Right lobe of liver (tissue), 6 donors: ENCODE results near the gene CEACAM19. TPM values are rescaled to one million over a fixed set of nuclear protein-coding genes. Genes with fewer than 3 reads are reported as not detected.

Experiments
- ATAC-seq, 4 donors: fragments of 200-7000 bp; cut with Tn5 transposase; one replicate each; pipeline ENCODE4 v1.9.1; 2020; ENCODE audit warnings: mild to moderate bottlenecking in 4 of 4, moderate library complexity in 4 of 4
- DNase-seq, 3 donors: peaks; one replicate each; pipeline ENCODE4 v3.0.0-alpha.2; 2020
- H3K27ac ChIP-seq, 3 donors: fragments of 200-600 bp; one replicate each; pipeline ENCODE4 v1.8.0; 2022
- H3K27me3 ChIP-seq, 2 donors: fragments of 200-600 bp; one replicate each; pipeline ENCODE4 v1.8.0; 2022
- H3K36me3 ChIP-seq, 4 donors: fragments of 200-600 bp; sonication (generic) in 1 of 4; one replicate each; pipeline versions ENCODE4 v1.5.1 to v1.8.0; 2017 to 2022; ENCODE audit warnings: control low read depth in 1 of 4
- H3K4me1 ChIP-seq, 4 donors: fragments of 200-600 bp; sonication (generic) in 1 of 4; one replicate each; pipeline versions ENCODE4 v1.5.1 to v1.8.0; 2017 to 2022; ENCODE audit warnings: control low read depth in 1 of 4
- H3K4me3 ChIP-seq, 3 donors: fragments of 200-600 bp; one replicate each; pipeline ENCODE4 v1.8.0; 2022
- H3K9me3 ChIP-seq, 4 donors: fragments of 200-600 bp; sonication (generic) in 1 of 4; one replicate each; pipeline versions ENCODE4 v1.5.1 to v1.8.0; 2017 to 2022; ENCODE audit warnings: control low read depth in 1 of 4
- POLR2A ChIP-seq: fragments of 450-650 bp; IDR thresholded peaks from one replicate; pipeline ENCODE4 v1.6.1; 2017; ENCODE audit warnings: antibody characterized with exemption, mild to moderate bottlenecking
- WGBS: methylation state at CpG from one replicate; pipeline ENCODE4 v1.1.6; 2018; ENCODE audit warnings: low coverage, low lambda C conversion rate; ENCODE audit not compliant: insufficient coverage; ENCODE audit errors: missing lambda C conversion rate; 5-methylcytosine and 5-hydroxymethylcytosine counted together
- intact Hi-C, 2 donors: fragments of 100-400 bp; cut with DNase I; formaldehyde crosslinking; loops; one replicate each; pipeline versions ENCODE4 v1.11.2 to v1.14.1; 2022
- total RNA-seq, 6 experiments: library from RNA; depleted of rRNA in 2 of 6; stranded (reverse); fragments of >200 nt in 2 of 6; fragmentation: NEBNext Ultra II Directional in 3 of 6; extraction: Animal tissue kit (Norgen Biotek cat#: 25700) in 3 of 6; gene quantifications; one replicate each; pipeline versions ENCODE4 v1.1.0 to v1.2.4, GENCODE V29; 2016 to 2023
- TF ChIP-seq, protein P1 (sequence below), 4 donors: fragments of 200-600 bp in 3 of 4; fragments of 450-650 bp in 1 of 4; IDR thresholded peaks; one replicate each; pipeline versions ENCODE4 v1.5.1 to v1.8.0; 2016 to 2022; ENCODE audit warnings: antibody characterized with exemption in 4 of 4, mild to moderate bottlenecking in 2 of 4
- donor health status: DM: no; HTN: yes; CAD: no.
- donor health status: DM: no; HTN: no; CAD: no.
- donor health status: DM: no; HTN: no; CAD: no.
- donor health status: DM: no; HTN: yes; CAD: no.
- donor health status: DM: no; HTN: yes; CAD: no.

The CEACAM19 gene
- total RNA-seq, 6 experiments from 2014 or later: 3.3 to 9.0 (median 4.5) TPM

DNA sequence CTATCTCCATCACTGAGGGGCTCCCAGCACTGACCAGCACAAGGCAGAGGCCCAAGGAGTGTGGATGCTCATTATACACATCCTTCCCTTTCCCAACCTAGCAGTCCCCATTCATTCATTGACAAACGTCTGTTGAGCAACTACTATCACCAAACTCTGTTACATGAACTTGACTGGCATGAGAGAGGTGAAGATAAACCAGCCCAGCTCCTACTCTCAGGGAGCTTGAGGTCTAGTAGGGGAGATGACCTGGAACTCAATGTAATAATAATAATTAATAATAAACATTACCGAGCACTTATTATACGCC, 18.8 kb downstream of the CEACAM19 start:
- Histone ChIP-seq H3K9me3 (no peaks in the 10 kb centered on the region), H3K4me1 (peaks cover 3 to 60% (median 24%) of the 10 kb centered on the region in 4 donors), H3K36me3 (no peaks in the 10 kb centered on the region), H3K27ac (peak overlapping the region in 1 of 3 donors; percentile 90), H3K4me3 (no peak overlapping the region), H3K27me3 (no peaks in the 10 kb centered on the region)
- DNase-seq (no peak), ATAC-seq (no peak)
- WGBS: 67% methylated on average over 3 of the region's 3 CpGs
- no peak for TF ChIP-seq POLR2A
- TF ChIP-seq, protein P1, sequence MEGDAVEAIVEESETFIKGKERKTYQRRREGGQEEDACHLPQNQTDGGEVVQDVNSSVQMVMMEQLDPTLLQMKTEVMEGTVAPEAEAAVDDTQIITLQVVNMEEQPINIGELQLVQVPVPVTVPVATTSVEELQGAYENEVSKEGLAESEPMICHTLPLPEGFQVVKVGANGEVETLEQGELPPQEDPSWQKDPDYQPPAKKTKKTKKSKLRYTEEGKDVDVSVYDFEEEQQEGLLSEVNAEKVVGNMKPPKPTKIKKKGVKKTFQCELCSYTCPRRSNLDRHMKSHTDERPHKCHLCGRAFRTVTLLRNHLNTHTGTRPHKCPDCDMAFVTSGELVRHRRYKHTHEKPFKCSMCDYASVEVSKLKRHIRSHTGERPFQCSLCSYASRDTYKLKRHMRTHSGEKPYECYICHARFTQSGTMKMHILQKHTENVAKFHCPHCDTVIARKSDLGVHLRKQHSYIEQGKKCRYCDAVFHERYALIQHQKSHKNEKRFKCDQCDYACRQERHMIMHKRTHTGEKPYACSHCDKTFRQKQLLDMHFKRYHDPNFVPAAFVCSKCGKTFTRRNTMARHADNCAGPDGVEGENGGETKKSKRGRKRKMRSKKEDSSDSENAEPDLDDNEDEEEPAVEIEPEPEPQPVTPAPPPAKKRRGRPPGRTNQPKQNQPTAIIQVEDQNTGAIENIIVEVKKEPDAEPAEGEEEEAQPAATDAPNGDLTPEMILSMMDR (IDR thresholded peaks at IDR 0.05): no peak
- intact Hi-C loops: no loop called here

DNA sequence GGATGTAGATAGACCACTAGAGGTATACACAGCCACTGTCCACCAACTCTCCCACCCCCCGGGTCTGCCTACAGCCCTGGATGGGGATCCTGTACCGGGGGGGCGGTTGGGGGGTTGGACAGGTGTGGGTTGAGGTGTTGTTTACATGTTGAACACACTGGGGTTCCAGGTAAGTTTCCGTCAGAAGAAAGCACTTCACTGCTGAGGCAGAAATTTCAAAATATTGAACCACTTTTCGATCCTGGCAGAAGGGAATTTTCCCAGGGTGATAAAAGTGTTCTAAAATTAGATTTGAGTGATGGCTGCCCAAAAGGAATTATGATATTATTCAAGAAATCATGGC, 21.1 kb downstream of the CEACAM19 start:
- TF ChIP-seq, protein P1 (IDR thresholded peaks at IDR 0.05): no peak
- no peak for TF ChIP-seq POLR2A
- intact Hi-C loops: no loop called here
- no peak overlapping the region for H3K4me3 ChIP-seq
- H3K9me3 ChIP-seq: no peaks in the 10 kb centered on the region
- 9% methylated on average over 5 of the region's 5 CpGs for WGBS
- H3K27me3 ChIP-seq: no peaks in the 10 kb centered on the region
- H3K27ac ChIP-seq: peak overlapping the region; percentile 81 to 90 (median 81)
- ATAC-seq (no peak), DNase-seq (no peak)
- H3K4me1 ChIP-seq: peaks cover 3 to 82% (median 34%) of the 10 kb centered on the region in 4 donors
- no peaks in the 10 kb centered on the region for H3K36me3 ChIP-seq

DNA sequence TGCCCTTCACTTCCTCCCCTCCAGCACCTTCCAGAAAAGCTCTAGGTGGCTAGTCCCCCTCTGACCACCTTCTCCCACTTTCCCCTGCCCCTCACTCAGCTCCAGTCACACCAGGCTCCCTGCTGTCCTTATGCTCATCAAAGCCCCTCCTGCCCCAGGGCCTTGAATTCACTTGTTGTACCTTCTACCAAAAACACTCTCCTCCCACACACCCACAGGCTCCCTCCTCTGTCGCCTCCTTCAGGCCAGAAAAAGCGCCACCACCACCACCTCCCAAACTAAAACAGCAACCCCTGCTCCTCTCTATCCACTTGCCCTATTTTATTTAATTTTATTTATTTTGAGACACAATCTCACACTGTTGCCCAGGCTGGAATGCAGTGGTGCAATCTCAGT, 22.9 kb downstream of the CEACAM19 start:
- ATAC-seq: peak; percentile 1 to 29 (median 4)
- intact Hi-C loops: no loop called here
- Histone ChIP-seq H3K27me3 (no peaks in the 10 kb centered on the region), H3K36me3 (no peaks in the 10 kb centered on the region), H3K4me3 (no peak overlapping the region), H3K9me3 (no peaks in the 10 kb centered on the region), H3K27ac (peak overlapping the region; percentile 42 to 92 (median 67)), H3K4me1 (peaks cover 3 to 78% (median 34%) of the 10 kb centered on the region in 4 donors)
- no peak for DNase-seq
- TF ChIP-seq POLR2A: no peak
- TF ChIP-seq, protein P1 (IDR thresholded peaks at IDR 0.05): peak; percentile 24 to 46 (median 25)
- WGBS: 48% methylated on average over 2 of the region's 2 CpGs

DNA sequence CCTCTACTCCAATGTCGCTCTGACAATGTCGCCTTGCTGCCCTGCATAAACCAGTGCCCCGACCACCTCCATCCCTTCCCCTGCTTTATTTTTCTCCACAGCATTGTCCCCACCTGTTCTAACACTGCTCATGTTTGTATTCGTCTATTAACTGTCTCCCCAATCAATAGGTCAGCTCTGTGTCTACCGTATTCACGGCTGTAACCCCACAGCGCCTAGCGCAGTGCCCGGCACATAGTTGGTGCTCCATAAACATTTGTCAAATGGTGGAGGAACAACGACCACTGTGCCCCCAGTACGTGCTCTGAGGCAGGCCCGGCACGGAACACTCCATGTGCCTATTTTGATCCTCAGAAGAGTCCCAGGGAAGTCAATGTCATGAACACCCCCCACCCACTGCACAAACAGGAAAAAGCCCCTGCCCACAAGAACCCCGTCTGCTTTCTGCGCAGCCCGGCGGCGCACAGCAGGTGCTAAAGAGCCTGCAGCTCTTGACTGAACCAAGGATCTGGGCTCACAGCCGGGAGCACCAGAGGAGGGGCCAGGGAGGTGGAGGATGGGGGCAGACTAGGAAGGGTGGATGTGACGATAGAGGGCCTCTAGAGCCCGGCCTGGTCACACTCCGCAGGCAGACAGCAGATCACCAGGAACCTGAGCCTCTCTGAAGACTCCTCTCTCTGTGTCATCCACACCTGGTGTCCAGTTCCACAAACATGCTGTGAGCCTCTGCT, 25.8 kb downstream of the CEACAM19 start:
- H3K4me3 ChIP-seq: no peak overlapping the region
- intact Hi-C loops: no loop called here
- peak in 3 of 4 donors; percentile 3 to 14 (median 7) for ATAC-seq
- H3K9me3 ChIP-seq: no peaks in the 10 kb centered on the region
- H3K27ac ChIP-seq: peak overlapping the region in 1 of 3 donors; percentile 37
- H3K4me1 ChIP-seq: peaks cover 0 to 50% (median 25%) of the 10 kb centered on the region in 4 donors
- H3K27me3 ChIP-seq: no peaks in the 10 kb centered on the region
- TF ChIP-seq POLR2A: no peak
- TF ChIP-seq, protein P1 (IDR thresholded peaks at IDR 0.05): no peak
- H3K36me3 ChIP-seq: no peaks in the 10 kb centered on the region
- WGBS: 52% methylated on average over 15 of the region's 22 CpGs
- DNase-seq: no peak
